Ovary (tissue), 9 donors: ENCODE measurements around the gene TGFBR2. TPM values are rescaled to one million over a fixed set of nuclear protein-coding genes. Genes with fewer than 3 reads are reported as not detected.

ENCODE experiments used
- DNase-seq, 5 donors: peaks; one replicate each; pipeline ENCODE4 v3.0.0-alpha.2; 2019 to 2020
- H3K27ac ChIP-seq, 2 donors: fragments of 200-600 bp; one replicate each; pipeline versions ENCODE4 v1.5.1 to v1.8.0; 2019 to 2022
- H3K27me3 ChIP-seq: fragments of 200-600 bp; one replicate; pipeline ENCODE4 v1.8.0; 2022
- H3K36me3 ChIP-seq: fragments of 200-600 bp; sonication (generic); one replicate; pipeline ENCODE4 v1.5.1; 2019
- H3K4me1 ChIP-seq: one replicate; pipeline ENCODE4 v1.8.1; 2013; ENCODE audit warnings: mild to moderate bottlenecking, moderate library complexity; ENCODE audit not compliant: insufficient read depth
- H3K4me3 ChIP-seq: fragments of 200-600 bp; sonication (generic); one replicate; pipeline ENCODE4 v1.5.1; 2017
- H3K9me3 ChIP-seq, 2 donors: fragments of 200-600 bp in 1 of 2; sonication (generic) in 1 of 2; one replicate each; pipeline versions ENCODE4 v1.5.1 to v1.8.1; 2013 to 2019; ENCODE audit warnings: mild to moderate bottlenecking in 1 of 2, moderate library complexity in 1 of 2
- CTCF ChIP-seq, 3 donors: fragments of 450-650 bp in 2 of 3; fragments of 200-600 bp in 1 of 3; IDR thresholded peaks; one replicate each; pipeline versions ENCODE4 v1.5.1 to v1.8.0; 2016 to 2022; ENCODE audit warnings: antibody characterized with exemption in 3 of 3, mild to moderate bottlenecking in 1 of 3
- EP300 ChIP-seq: sonication (generic); formaldehyde crosslinking; IDR thresholded peaks from one replicate; pipeline ENCODE4 v1.6.1; 2017; ENCODE audit warnings: antibody characterized with exemption
- POLR2A ChIP-seq: fragments of 450-650 bp; IDR thresholded peaks from one replicate; pipeline ENCODE4 v1.6.1; 2017; ENCODE audit warnings: antibody characterized with exemption, mild to moderate bottlenecking, moderate library complexity
- WGBS, 3 donors: extraction: QIAGEN DNeasy Blood & Tissue Kit in 1 of 3; methylation state at CpG; one replicate each; pipeline versions ENCODE4 v1.1.5 to v1.1.7; 2013 to 2017; 5-methylcytosine and 5-hydroxymethylcytosine counted together
- intact Hi-C, 4 donors: fragments of 100-400 bp; cut with DNase I; formaldehyde crosslinking; loops; one replicate each; pipeline versions ENCODE4 v1.11.0 to v1.15.1; 2022 to 2023
- polyA plus RNA-seq, 2 donors: library from polyadenylated mRNA; stranded (reverse); fragments of 200-250 nt in 1 of 2; fragments of 350-450 nt in 1 of 2; fragmentation: Illumina TruSeq in 1 of 2; extraction: RNeasy Lipid Tissue Mini Kit (QIAGEN cat#74804) in 1 of 2; gene quantifications; one replicate each; pipeline ENCODE4 v1.2.3, GENCODE V29; 2013 to 2014
- total RNA-seq, 7 donors: library from RNA; depleted of rRNA in 2 of 7; stranded (reverse); fragments of >200 nt in 2 of 7; fragmentation: NEBNext Ultra II Directional in 3 of 7; extraction: Animal tissue kit (Norgen Biotek cat#: 25700) in 3 of 7; gene quantifications; one replicate each; pipeline versions ENCODE4 v1.1.0 to v1.2.4, GENCODE V29; 2016 to 2023
- donor health status: DM: no; HTN: no; CAD: no; lungs with moderate emphysema.
- donor health status: DM: no; HTN: no; CAD: no.
- donor health status: Bipolar disorder and iron deficiency.
- donor health status: DM: yes; HTN: yes; CAD: no.
- donor health status: DM: no; HTN: no; CAD: no.
- donor health status: DM: yes; HTN: yes; CAD: no.

The TGFBR2 gene
- total and polyA plus RNA-seq, 9 donors, result 26.8 to 158 (median 53.8) TPM

GRCh38 chr3:30696403-30696819 lies 90.0 kb downstream of the TGFBR2 start:
- intact Hi-C loops, result loop anchor here in 2 of 4 donors (10.0 kb wide), 2 partner anchors 492 to 652 kb away; no protein-coding TSS in a partner anchor
- Histone ChIP-seq H3K9me3 (no peaks in the 10 kb centered on the region), H3K4me1 (peaks cover 2% of the 10 kb centered on the region), H3K36me3 (no peaks in the 10 kb centered on the region), H3K27me3 (no peaks in the 10 kb centered on the region), H3K4me3 (no peak overlapping the region), H3K27ac (no peak overlapping the region)
- TF ChIP-seq CTCF (IDR thresholded peaks at IDR 0.05) (no peak), POLR2A (no peak), EP300 (no peak)
- DNase-seq, result peak in 4 of 5 donors; percentile 40 to 78 (median 50)
- WGBS, 3 donors, result 0 to 3% (median 1%) methylated on average over 3 of the region's 3 CpGs

- DNase-seq, result no peak
- intact Hi-C loops, result loop anchor here in 2 of 4 donors (10.0 kb wide), 2 partner anchors 492 to 652 kb away; no protein-coding TSS in a partner anchor
- H3K27ac ChIP-seq, result no peak overlapping the region
- H3K4me3 ChIP-seq, result no peak overlapping the region
- H3K9me3 ChIP-seq, result no peaks in the 10 kb centered on the region
- WGBS, 3 donors, result 56 to 73% (median 57%) methylated on average over 2 of the region's 2 CpGs
- H3K27me3 ChIP-seq, result no peaks in the 10 kb centered on the region
- TF ChIP-seq POLR2A, result no peak
- no peak for TF ChIP-seq CTCF (IDR thresholded peaks at IDR 0.05)
- TF ChIP-seq EP300, result no peak
- no peaks in the 10 kb centered on the region for H3K36me3 ChIP-seq
- peaks cover 2% of the 10 kb centered on the region for H3K4me1 ChIP-seq
Observed at GRCh38 chr3:30696896-30697295, 90.5 kb downstream of the TGFBR2 start.

- TF ChIP-seq EP300 (no peak), CTCF (IDR thresholded peaks at IDR 0.05) (no peak), POLR2A (no peak)
Observed at GRCh38 chr3:30698549-30698948, 92.1 kb downstream of the TGFBR2 start.

DNA sequence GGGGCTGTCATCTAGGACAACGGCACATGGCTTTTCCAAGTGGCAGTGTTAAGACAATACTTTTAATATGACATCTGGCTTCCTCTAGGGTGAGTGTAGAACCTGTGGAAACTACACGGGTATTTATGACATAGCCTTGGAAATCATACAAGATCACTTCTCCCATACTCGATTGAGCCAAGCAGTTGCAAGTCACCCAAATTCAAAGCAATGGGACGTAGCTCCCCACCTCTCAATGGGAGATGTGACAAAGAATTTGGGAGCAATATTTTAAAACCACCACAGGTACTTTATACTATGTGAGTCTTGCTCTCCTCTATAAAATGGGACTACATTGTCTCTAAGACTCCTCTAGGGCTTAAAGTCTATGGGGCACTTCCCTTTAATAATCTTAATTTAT lies 93.5 kb downstream of the TGFBR2 start:
- no peak overlapping the region for H3K27ac ChIP-seq
- H3K9me3 ChIP-seq, result peaks cover 0 to 6% of the 10 kb centered on the region in 2 donors
- DNase-seq, result no peak
- no peaks in the 10 kb centered on the region for H3K36me3 ChIP-seq
- WGBS, 3 donors, result 96% methylated on average over 4 of the region's 4 CpGs
- no peak overlapping the region for H3K4me3 ChIP-seq
- H3K27me3 ChIP-seq, result no peaks in the 10 kb centered on the region
- peaks cover 2% of the 10 kb centered on the region for H3K4me1 ChIP-seq
- TF ChIP-seq CTCF (IDR thresholded peaks at IDR 0.05) (no peak), EP300 (no peak), POLR2A (no peak)
- intact Hi-C loops, result loop anchor here in 2 of 4 donors (10.0 kb wide), 2 partner anchors 495 to 655 kb away; no protein-coding TSS in a partner anchor

More at GRCh38 chr3:30698549-30698948, 92.1 kb downstream of the TGFBR2 start:
- intact Hi-C loops, result loop anchor here in 2 of 4 donors (10.0 kb wide), 2 partner anchors 494 to 654 kb away; no protein-coding TSS in a partner anchor
- Histone ChIP-seq H3K27me3 (no peaks in the 10 kb centered on the region), H3K27ac (no peak overlapping the region), H3K36me3 (no peaks in the 10 kb centered on the region), H3K9me3 (peaks cover 0 to 6% of the 10 kb centered on the region in 2 donors), H3K4me3 (no peak overlapping the region), H3K4me1 (peaks cover 2% of the 10 kb centered on the region)
- 24 to 83% (median 55%) methylated on average over 2 of the region's 2 CpGs for WGBS, 3 donors
- DNase-seq, result no peak
